Stimulated activated CD8-positive, alpha-beta memory T cell treated with anti-CD3 and anti-CD28 coated beads, Interleukin-15, amount 100 ng/mL, for 24 hours (primary cell): ENCODE data around the gene PLXNB1.

Experiments
- DNase-seq: peaks from one replicate; pipeline ENCODE4 v3.0.0-alpha.2; 2020; ENCODE audit warnings: low read depth

The PLXNB1 gene

GRCh38 chr3:48370333-48370713 lies 59.6 kb downstream of the PLXNB1 start:
- DNase-seq, result no peak

- no peak for DNase-seq
Measured at GRCh38 chr3:48369693-48370332, 60.1 kb downstream of the PLXNB1 start.

GRCh38 chr3:48367201-48367600 lies 62.7 kb downstream of the PLXNB1 start:
- DNase-seq, result no peak

GRCh38 chr3:48364840-48365239 lies 65.0 kb downstream of the PLXNB1 start:
- no peak for DNase-seq

- DNase-seq, result no peak
Measured at GRCh38 chr3:48361928-48362327, 68.0 kb downstream of the PLXNB1 start.

GRCh38 chr3:48356419-48356818 lies 73.5 kb downstream of the PLXNB1 start:
- no peak for DNase-seq

- no peak for DNase-seq
Measured at GRCh38 chr3:48353987-48354386, 75.9 kb downstream of the PLXNB1 start.
